OCI-LY1 (cell line): Measurements from ENCODE around the gene UGT1A10.

Experiments
- H2AFZ ChIP-seq: fragments of 200-600 bp; sonication (generic), shearing (Covaris generic); 2 replicates; pipeline ENCODE4 v1.6.0; 2014; ENCODE audit warnings: antibody characterized with exemption, mild to moderate bottlenecking, low read length
- H3F3A ChIP-seq: fragments of 200-600 bp; sonication (generic), shearing (Covaris generic); 2 replicates; pipeline ENCODE4 v1.6.0; 2014; ENCODE audit warnings: mild to moderate bottlenecking, antibody characterized with exemption, low read length, moderate library complexity; ENCODE audit not compliant: insufficient read depth
- H3K27ac ChIP-seq: fragments of 200-600 bp; sonication (generic); 2 replicates; pipeline ENCODE4 v1.5.1; 2014; ENCODE audit warnings: low read length, mixed run types, mild to moderate bottlenecking, low read depth; ENCODE audit not compliant: poor library complexity, severe bottlenecking
- H3K27me3 ChIP-seq: fragments of 200-600 bp; sonication (generic); 2 replicates; pipeline ENCODE4 v1.6.0; 2014; ENCODE audit warnings: antibody characterized with exemption, mild to moderate bottlenecking, low read length, moderate library complexity; ENCODE audit not compliant: insufficient read depth
- H3K36me3 ChIP-seq: fragments of 200-600 bp; sonication (generic); 2 replicates; pipeline ENCODE4 v1.6.1; 2014; ENCODE audit warnings: mild to moderate bottlenecking, antibody characterized with exemption, low read length, moderate library complexity, mixed read lengths; ENCODE audit not compliant: insufficient read depth
- H3K4me1 ChIP-seq: fragments of 200-600 bp; sonication (generic); 2 replicates; pipeline ENCODE4 v1.5.1; 2014; ENCODE audit warnings: mild to moderate bottlenecking, low read length, moderate library complexity; ENCODE audit not compliant: insufficient read depth, severe bottlenecking
- H3K4me2 ChIP-seq: fragments of 200-600 bp; sonication (generic), shearing (Covaris generic); 2 replicates; pipeline ENCODE4 v1.6.1; 2014; ENCODE audit warnings: low read length
- H3K4me3 ChIP-seq: fragments of 200-600 bp; sonication (generic); 2 replicates; pipeline ENCODE4 v1.5.1; 2014; ENCODE audit warnings: low read length, low read depth, mild to moderate bottlenecking, mixed read lengths; ENCODE audit not compliant: poor library complexity, severe bottlenecking
- H3K79me2 ChIP-seq: fragments of 200-600 bp; shearing (Covaris generic); 2 replicates; pipeline ENCODE4 v1.6.1; 2016; ENCODE audit warnings: mixed run types, low read length, mixed read lengths; ENCODE audit not compliant: insufficient read depth
- H3K9ac ChIP-seq: fragments of 200-600 bp; sonication (generic), shearing (Covaris generic); 2 replicates; pipeline ENCODE4 v1.6.1; 2014; ENCODE audit warnings: mild to moderate bottlenecking, low read length, mixed read lengths
- H3K9me2 ChIP-seq: fragments of 200-600 bp; sonication (generic), shearing (Covaris generic); 2 replicates; pipeline ENCODE4 v1.6.1; 2014; ENCODE audit warnings: low read depth, mild to moderate bottlenecking, low read length, mixed read lengths
- H3K9me3 ChIP-seq: fragments of 200-600 bp; shearing (Covaris generic); 2 replicates; pipeline ENCODE4 v1.6.1; 2014; ENCODE audit warnings: low read length, mixed read lengths
- H4K20me1 ChIP-seq: fragments of 200-600 bp; sonication (generic), shearing (Covaris generic); 2 replicates; pipeline ENCODE4 v1.6.0; 2016; ENCODE audit warnings: mild to moderate bottlenecking, low read length; ENCODE audit not compliant: insufficient read depth
- CTCF ChIP-seq: fragments of 200-600 bp; sonication (generic), shearing (Covaris generic); IDR thresholded peaks from 2 replicates; pipeline ENCODE4 v1.5.1; 2017; ENCODE audit warnings: mild to moderate bottlenecking, antibody characterized with exemption, low read length, moderate library complexity, mixed read lengths
- EZH2 ChIP-seq: fragments of 200-600 bp; sonication (generic), shearing (Covaris generic); IDR thresholded peaks from 2 replicates; pipeline ENCODE4 v1.8.0; 2017; ENCODE audit warnings: borderline replicate concordance, mixed run types, mild to moderate bottlenecking, antibody characterized with exemption, low read length, moderate library complexity, mixed read lengths

The UGT1A10 gene

GRCh38 chr2:233702238-233702637 is 66.0 kb downstream of the UGT1A10 start:
- no peak overlapping the region for H3K9ac ChIP-seq
- H3K4me2 ChIP-seq: no peak overlapping the region
- H3K9me3 ChIP-seq: no peaks in the 10 kb centered on the region
- no peaks in the 10 kb centered on the region for H3K79me2 ChIP-seq
- H3K36me3 ChIP-seq: no peaks in the 10 kb centered on the region; the same call in 1 of the 2 replicates
- TF ChIP-seq CTCF: no peak
- TF ChIP-seq EZH2: no peak
- H3K27ac ChIP-seq: no peak overlapping the region
- H3K27me3 ChIP-seq: no peaks in the 10 kb centered on the region; the same call in 1 of the 2 replicates
- H3F3A ChIP-seq: no peaks in the 10 kb centered on the region
- no peak overlapping the region for H3K4me3 ChIP-seq
- no peaks in the 10 kb centered on the region for H3K4me1 ChIP-seq
- H3K9me2 ChIP-seq: no peaks in the 10 kb centered on the region; the same call in 1 of the 2 replicates
- no peak overlapping the region for H2AFZ ChIP-seq
- H4K20me1 ChIP-seq: no peaks in the 10 kb centered on the region

GRCh38 chr2:233705911-233706506 is 69.8 kb downstream of the UGT1A10 start:
- H3K9me2 ChIP-seq: no peaks in the 10 kb centered on the region
- H3K9me3 ChIP-seq: no peaks in the 10 kb centered on the region
- no peak overlapping the region for H3K9ac ChIP-seq
- no peaks in the 10 kb centered on the region for H3K4me1 ChIP-seq
- H3K36me3 ChIP-seq: no peaks in the 10 kb centered on the region; the same call in 1 of the 2 replicates
- H3F3A ChIP-seq: no peaks in the 10 kb centered on the region
- no peak overlapping the region for H3K4me3 ChIP-seq
- no peak for TF ChIP-seq EZH2
- TF ChIP-seq CTCF: no peak
- H4K20me1 ChIP-seq: no peaks in the 10 kb centered on the region
- H2AFZ ChIP-seq: no peak overlapping the region
- no peaks in the 10 kb centered on the region for H3K79me2 ChIP-seq
- no peak overlapping the region for H3K4me2 ChIP-seq
- no peak overlapping the region for H3K27ac ChIP-seq
- no peaks in the 10 kb centered on the region for H3K27me3 ChIP-seq

GRCh38 chr2:233706720-233707119 is 70.5 kb downstream of the UGT1A10 start:
- Histone ChIP-seq H4K20me1 (no peaks in the 10 kb centered on the region), H3K4me3 (no peak overlapping the region), H3K79me2 (no peaks in the 10 kb centered on the region), H3K4me2 (no peak overlapping the region), H3F3A (no peaks in the 10 kb centered on the region), H3K4me1 (no peaks in the 10 kb centered on the region), H3K9me3 (no peaks in the 10 kb centered on the region), H3K36me3 (no peaks in the 10 kb centered on the region; the same call in 1 of the 2 replicates), H3K9ac (no peak overlapping the region), H3K27ac (no peak overlapping the region), H3K9me2 (no peaks in the 10 kb centered on the region), H2AFZ (no peak overlapping the region), H3K27me3 (no peaks in the 10 kb centered on the region)
- TF ChIP-seq CTCF: no peak
- no peak for TF ChIP-seq EZH2
